Spleen (tissue), 11 donors: ENCODE results near the gene DCP2. TPM values are rescaled to one million over a fixed set of nuclear protein-coding genes. Genes with fewer than 3 reads are reported as not detected.

Experiments used
- DNase-seq: peaks from one replicate; pipeline ENCODE4 v3.0.0-alpha.2; 2020
- H3K27ac ChIP-seq, 8 donors: fragments of 200-600 bp; sonication (generic) in 7 of 8; 1 replicate in 4 of 8; 2 replicates in 4 of 8; pipeline versions ENCODE4 v1.5.0 to v1.8.0; 2016 to 2021; ENCODE audit warnings: inconsistent platforms in 4 of 8, mild to moderate bottlenecking in 4 of 8, moderate library complexity in 1 of 8
- H3K27me3 ChIP-seq, 7 donors: fragments of 200-600 bp; sonication (generic) in 6 of 7; replicated peaks in 1 of 7; 1 replicate in 4 of 7; 2 replicates in 3 of 7; pipeline versions ENCODE4 v1.5.0 to v1.8.0; 2016 to 2021; ENCODE audit warnings: inconsistent platforms in 3 of 7, mild to moderate bottlenecking in 1 of 7
- H3K36me3 ChIP-seq, 6 donors: fragments of 200-600 bp; sonication (generic) in 5 of 6; 1 replicate in 4 of 6; 2 replicates in 2 of 6; pipeline versions ENCODE4 v1.5.0 to v1.8.0; 2016 to 2021; ENCODE audit warnings: inconsistent platforms in 2 of 6
- H3K4me1 ChIP-seq, 6 donors: fragments of 200-600 bp; sonication (generic) in 5 of 6; 1 replicate in 3 of 6; 2 replicates in 3 of 6; pipeline versions ENCODE4 v1.5.0 to v1.8.0; 2016 to 2021; ENCODE audit warnings: inconsistent platforms in 3 of 6
- H3K4me3 ChIP-seq, 8 donors: fragments of 200-600 bp; sonication (generic) in 7 of 8; 1 replicate in 4 of 8; 2 replicates in 4 of 8; pipeline versions ENCODE4 v1.5.0 to v1.8.0; 2016 to 2021; ENCODE audit warnings: inconsistent platforms in 4 of 8, mild to moderate bottlenecking in 4 of 8, moderate library complexity in 2 of 8
- H3K9me3 ChIP-seq, 8 donors: fragments of 200-600 bp; sonication (generic) in 7 of 8; 1 replicate in 4 of 8; 2 replicates in 4 of 8; pipeline versions ENCODE4 v1.5.0 to v1.8.0; 2016 to 2021; ENCODE audit warnings: inconsistent platforms in 4 of 8
- CTCF ChIP-seq, 11 experiments: fragments of 200-600 bp in 7 of 11; fragments of 450-650 bp in 4 of 11; sonication (generic) in 4 of 11; IDR thresholded peaks in 8 of 11; conservative IDR thresholded peaks in 3 of 11; 1 replicate in 7 of 11; 2 replicates in 4 of 11; pipeline versions ENCODE4 v1.4.0 to v1.8.0; 2016 to 2021; ENCODE audit warnings: antibody characterized with exemption in 11 of 11, inconsistent platforms in 4 of 11, mild to moderate bottlenecking in 1 of 11
- POLR2A ChIP-seq, 3 donors: fragments of 450-650 bp; IDR thresholded peaks; one replicate each; pipeline ENCODE4 v1.5.1; 2017; ENCODE audit warnings: antibody characterized with exemption in 3 of 3, mild to moderate bottlenecking in 1 of 3
- POLR2AphosphoS5 ChIP-seq, 3 donors: sonication (generic); formaldehyde crosslinking; IDR thresholded peaks; one replicate each; pipeline ENCODE4 v1.5.1; 2017; ENCODE audit warnings: antibody characterized with exemption in 3 of 3
- WGBS, 5 donors: extraction: QIAGEN DNeasy Blood & Tissue Kit in 3 of 5; methylation state at CpG; one replicate each; pipeline versions ENCODE4 v1.1.5 to v1.1.7; 2013 to 2018; 5-methylcytosine and 5-hydroxymethylcytosine counted together
- intact Hi-C: fragments of 100-400 bp; cut with DNase I; formaldehyde crosslinking; loops from one replicate; pipeline ENCODE4 v1.15.0; 2023; ENCODE audit warnings: low total_unique reads
- polyA plus RNA-seq, 3 donors: library from polyadenylated mRNA; stranded (reverse); fragments of 200-250 nt; gene quantifications; one replicate each; pipeline ENCODE4 v1.2.1, GENCODE V29; 2013
- total RNA-seq, 7 donors: library from RNA; depleted of rRNA in 3 of 7; stranded (reverse); fragments of >200 nt in 3 of 7; fragmentation: NEBNext Ultra II Directional in 4 of 7; extraction: Animal tissue kit (Norgen Biotek cat#: 25700) in 4 of 7; gene quantifications; one replicate each; pipeline versions ENCODE4 v1.1.0 to v1.2.1, GENCODE V29; 2016 to 2021
- donor health status: healthy with polysubstance abuse.
- donor health status: DM: no; HTN: no; CAD: no; lungs with moderate emphysema.
- donor health status: DM: no; HTN: no; CAD: no.
- donor health status: Bipolar disorder and iron deficiency.
- donor health status: healthy.
- donor health status: DM: no; HTN: no; CAD: no.
- donor health status: DM: yes; HTN: yes; CAD: no.

Gene DCP2
- total and polyA plus RNA-seq, 10 donors, result 17.5 to 110 (median 78.4) TPM

GRCh38 chr5:112935675-112936074 lies 40.9 kb upstream of the DCP2 start:
- Histone ChIP-seq H3K27me3 (no peaks in the 10 kb centered on the region), H3K4me1 (peaks cover 0 to 15% (median 2%) of the 10 kb centered on the region in 6 donors), H3K27ac (no peak overlapping the region), H3K36me3 (no peaks in the 10 kb centered on the region), H3K9me3 (no peaks in the 10 kb centered on the region), H3K4me3 (no peak overlapping the region)
- DNase-seq, result no peak
- WGBS, 5 donors, result 92 to 97% (median 94%) methylated on average over 5 of the region's 5 CpGs
- intact Hi-C loops, result no loop called here
- TF ChIP-seq POLR2A (IDR thresholded peaks at IDR 0.05), result no peak
- no peak for TF ChIP-seq CTCF (IDR thresholded peaks at IDR 0.05 in 8 of 11, conservative IDR thresholded peaks at IDR 0.05 in 3 of 11)
- no peak for TF ChIP-seq POLR2AphosphoS5 (IDR thresholded peaks at IDR 0.05)

GRCh38 chr5:112938286-112938685 lies 38.3 kb upstream of the DCP2 start:
- Histone ChIP-seq H3K4me3 (no peak overlapping the region), H3K4me1 (peaks cover 0 to 4% (median 0%) of the 10 kb centered on the region in 6 donors), H3K27ac (no peak overlapping the region), H3K9me3 (no peaks in the 10 kb centered on the region), H3K36me3 (no peaks in the 10 kb centered on the region), H3K27me3 (no peaks in the 10 kb centered on the region)
- 84 to 90% (median 88%) methylated on average over 8 of the region's 8 CpGs for WGBS, 5 donors
- TF ChIP-seq CTCF (IDR thresholded peaks at IDR 0.05 in 8 of 11, conservative IDR thresholded peaks at IDR 0.05 in 3 of 11) (no peak), POLR2A (IDR thresholded peaks at IDR 0.05) (no peak), POLR2AphosphoS5 (IDR thresholded peaks at IDR 0.05) (no peak)
- DNase-seq, result no peak
- intact Hi-C loops, result no loop called here

- WGBS, 5 donors, result 46 to 64% (median 56%) methylated on average over 2 of the region's 2 CpGs
- Histone ChIP-seq H3K27me3 (no peaks in the 10 kb centered on the region), H3K36me3 (no peaks in the 10 kb centered on the region), H3K4me1 (no peaks in the 10 kb centered on the region), H3K4me3 (no peak overlapping the region), H3K27ac (no peak overlapping the region), H3K9me3 (no peaks in the 10 kb centered on the region)
- intact Hi-C loops, result no loop called here
- no peak for TF ChIP-seq CTCF (IDR thresholded peaks at IDR 0.05 in 8 of 11, conservative IDR thresholded peaks at IDR 0.05 in 3 of 11)
- no peak for TF ChIP-seq POLR2AphosphoS5 (IDR thresholded peaks at IDR 0.05)
- TF ChIP-seq POLR2A (IDR thresholded peaks at IDR 0.05), result no peak
- DNase-seq, result no peak
Observed at GRCh38 chr5:112940670-112941069, 35.9 kb upstream of the DCP2 start.

- H3K4me3 ChIP-seq, result no peak overlapping the region
- H3K27ac ChIP-seq, result no peak overlapping the region
- DNase-seq, result no peak
- no peaks in the 10 kb centered on the region for H3K9me3 ChIP-seq
- 93 to 100% (median 97%) methylated on average over 1 of the region's 1 CpG for WGBS, 5 donors
- H3K4me1 ChIP-seq, result no peaks in the 10 kb centered on the region
- TF ChIP-seq POLR2AphosphoS5 (IDR thresholded peaks at IDR 0.05) (no peak), POLR2A (IDR thresholded peaks at IDR 0.05) (no peak), CTCF (IDR thresholded peaks at IDR 0.05 in 8 of 11, conservative IDR thresholded peaks at IDR 0.05 in 3 of 11) (no peak)
- no peaks in the 10 kb centered on the region for H3K27me3 ChIP-seq
- intact Hi-C loops, result no loop called here
- no peaks in the 10 kb centered on the region for H3K36me3 ChIP-seq
Observed at GRCh38 chr5:112948458-112948857, 28.1 kb upstream of the DCP2 start.
